ENCODE measurements around the gene FBXL4.
A peak's percentile ranks its signal among the peaks of the same experiment; 100 is the strongest.

FBXL4 gene

GRCh38 chr6:98836962-98837944, 110.5 kb downstream of the FBXL4 start:
- DNase-seq, result no peak

- peak; percentile 40 to 58 for DNase-seq
Observed at GRCh38 chr6:98836025-98836961, 111.5 kb downstream of the FBXL4 start.

- DNase-seq, result peak; percentile 27 to 58
Observed at GRCh38 chr6:98835149-98836024, 112.4 kb downstream of the FBXL4 start.

- DNase-seq, result peak; percentile 91 to 98
Observed at GRCh38 chr6:98834060-98835031, 113.4 kb downstream of the FBXL4 start, which contains the start of gene POU3F2. Gene POU3F2 (plus strand): TSS chr6:98834574. CDS start chr6:98834874, 300 bp downstream.

GRCh38 chr6:98833307-98834059, 114.3 kb downstream of the FBXL4 start:
- DNase-seq, result peak in 1 of 2 experiments; percentile 64

- DNase-seq, result peak in 1 of 2 experiments; percentile 34
Observed at GRCh38 chr6:98833057-98833306, 114.8 kb downstream of the FBXL4 start.

- peak; percentile 54 to 75 for DNase-seq
Observed at GRCh38 chr6:98832284-98833056, 115.3 kb downstream of the FBXL4 start.

- peak in 1 of 2 experiments; percentile 54 for DNase-seq
Observed at GRCh38 chr6:98831959-98832283, 115.8 kb downstream of the FBXL4 start.

- DNase-seq, result peak; percentile 48 to 59
Observed at GRCh38 chr6:98831057-98831958, 116.4 kb downstream of the FBXL4 start.

GRCh38 chr6:98830146-98830545, 117.6 kb downstream of the FBXL4 start:
- DNase-seq, result no peak

- DNase-seq, result peak; percentile 73 to 86
Observed at GRCh38 chr6:98828941-98829411, 118.8 kb downstream of the FBXL4 start.

- peak in 1 of 2 experiments; percentile 73 for DNase-seq
Observed at GRCh38 chr6:98828211-98828788, 119.4 kb downstream of the FBXL4 start.

GRCh38 chr6:98827295-98828159, 120.2 kb downstream of the FBXL4 start:
- DNase-seq, result no peak

GRCh38 chr6:98825600-98826230, 122.0 kb downstream of the FBXL4 start:
- no peak for DNase-seq

GRCh38 chr6:98824902-98825599, 122.7 kb downstream of the FBXL4 start:
- no peak for DNase-seq
